PC-3 (cell line): ENCODE data around the gene POLR3E.

Experiments
- EZH2phosphoT487 ChIP-seq: fragments of 300-600 bp; sonication (generic); IDR thresholded peaks from 2 replicates; pipeline ENCODE4 v1.6.1; 2018; ENCODE audit warnings: mild to moderate bottlenecking, antibody characterized with exemption, low read length, borderline replicate concordance
- TF ChIP-seq, protein P1 (sequence below): fragments of 300-600 bp; sonication (generic); conservative IDR thresholded peaks from 2 replicates; pipeline ENCODE4 v1.5.1; 2017; ENCODE audit warnings: antibody characterized with exemption, low read depth, mild to moderate bottlenecking, low read length

DNA sequence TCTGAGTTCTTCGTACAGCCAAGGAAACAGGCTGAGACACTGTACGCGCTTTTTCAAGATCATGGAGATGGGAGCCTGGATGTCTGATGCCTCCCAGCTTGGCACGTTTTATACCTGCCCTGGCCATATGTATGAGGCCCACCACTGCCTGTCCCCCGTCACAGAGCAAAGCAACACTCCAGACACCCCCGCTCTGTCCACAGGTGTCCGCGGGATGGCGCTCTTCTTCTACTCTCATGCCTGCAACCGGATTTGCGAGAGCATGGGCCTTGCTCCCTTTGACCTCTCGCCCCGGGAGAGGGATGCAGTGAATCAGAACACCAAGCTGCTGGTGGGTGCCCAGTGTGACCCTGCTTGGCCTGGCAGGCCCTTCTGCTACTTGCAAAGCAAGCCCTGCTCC, 39.8 kb upstream of the POLR3E start:
- TF ChIP-seq, protein P1, sequence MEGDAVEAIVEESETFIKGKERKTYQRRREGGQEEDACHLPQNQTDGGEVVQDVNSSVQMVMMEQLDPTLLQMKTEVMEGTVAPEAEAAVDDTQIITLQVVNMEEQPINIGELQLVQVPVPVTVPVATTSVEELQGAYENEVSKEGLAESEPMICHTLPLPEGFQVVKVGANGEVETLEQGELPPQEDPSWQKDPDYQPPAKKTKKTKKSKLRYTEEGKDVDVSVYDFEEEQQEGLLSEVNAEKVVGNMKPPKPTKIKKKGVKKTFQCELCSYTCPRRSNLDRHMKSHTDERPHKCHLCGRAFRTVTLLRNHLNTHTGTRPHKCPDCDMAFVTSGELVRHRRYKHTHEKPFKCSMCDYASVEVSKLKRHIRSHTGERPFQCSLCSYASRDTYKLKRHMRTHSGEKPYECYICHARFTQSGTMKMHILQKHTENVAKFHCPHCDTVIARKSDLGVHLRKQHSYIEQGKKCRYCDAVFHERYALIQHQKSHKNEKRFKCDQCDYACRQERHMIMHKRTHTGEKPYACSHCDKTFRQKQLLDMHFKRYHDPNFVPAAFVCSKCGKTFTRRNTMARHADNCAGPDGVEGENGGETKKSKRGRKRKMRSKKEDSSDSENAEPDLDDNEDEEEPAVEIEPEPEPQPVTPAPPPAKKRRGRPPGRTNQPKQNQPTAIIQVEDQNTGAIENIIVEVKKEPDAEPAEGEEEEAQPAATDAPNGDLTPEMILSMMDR: no peak
- no peak for TF ChIP-seq EZH2phosphoT487
